Measurements from ENCODE around the gene FCRLA.

FCRLA gene

GRCh38 chr1:161726473-161727255, 19.6 kb downstream of the FCRLA start:
- no peak for TF ChIP-seq CTCF (conservative IDR thresholded peaks at IDR 0.05; ENCODE audit: low read depth, low read length)
- peak overlapping the region; percentile 71 for H3K4me3 ChIP-seq (ENCODE audit: low read length)
- DNase-seq (ENCODE audit: low read depth): peak; percentile 34

GRCh38 chr1:161727256-161727924, 20.4 kb downstream of the FCRLA start:
- no peak for TF ChIP-seq CTCF (conservative IDR thresholded peaks at IDR 0.05; ENCODE audit: low read depth, low read length)
- peak overlapping the region; percentile 71 for H3K4me3 ChIP-seq (ENCODE audit: low read length)
- no peak for DNase-seq (ENCODE audit: low read depth)

DNA sequence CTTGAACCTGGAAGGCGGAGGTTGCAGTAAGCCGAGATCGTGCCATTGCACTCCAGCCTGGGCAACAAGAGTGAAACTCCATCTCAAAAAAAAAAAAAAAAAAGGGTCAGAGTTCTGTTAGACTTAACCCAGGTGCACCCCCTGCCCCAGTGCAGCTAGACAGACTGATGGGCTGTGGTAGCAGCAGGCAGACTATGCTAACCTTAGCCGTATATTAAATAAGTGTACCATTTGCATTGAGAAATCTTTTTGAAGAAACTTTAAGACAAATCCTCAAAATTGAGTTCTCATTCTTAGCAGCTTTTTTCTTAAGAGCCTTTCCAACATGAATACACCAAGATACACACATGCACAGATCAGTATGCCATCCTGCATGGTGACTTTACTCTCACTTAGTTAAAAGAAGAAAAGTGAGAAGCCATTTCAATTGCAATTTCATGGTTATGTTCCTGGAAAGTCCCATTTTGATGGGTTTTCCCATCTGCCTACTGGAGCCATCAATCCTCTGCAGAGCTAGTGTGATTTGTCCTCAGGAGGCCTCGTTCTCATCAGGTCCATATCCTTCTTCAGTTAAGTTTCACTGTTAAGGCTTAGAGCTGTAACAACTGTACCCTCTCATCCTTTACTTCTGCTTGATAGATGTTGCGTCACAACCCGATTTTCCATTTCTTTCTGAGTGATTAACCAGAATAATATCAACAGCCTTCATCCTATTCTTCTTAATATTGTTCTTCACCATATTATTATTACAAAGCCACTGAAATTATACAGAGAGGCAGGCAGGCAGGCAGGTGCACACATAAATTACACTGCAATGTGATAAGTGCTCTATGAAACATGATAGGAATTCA, 21.6 kb downstream of the FCRLA start:
- H3K4me3 ChIP-seq (ENCODE audit: low read length): no peak overlapping the region
- TF ChIP-seq CTCF (conservative IDR thresholded peaks at IDR 0.05; ENCODE audit: low read depth, low read length): no peak
- no peak for DNase-seq (ENCODE audit: low read depth)

GRCh38 chr1:161730050-161730564, 23.1 kb downstream of the FCRLA start:
- no peak for TF ChIP-seq CTCF (conservative IDR thresholded peaks at IDR 0.05; ENCODE audit: low read depth, low read length)
- DNase-seq (ENCODE audit: low read depth): no peak
- no peak overlapping the region for H3K4me3 ChIP-seq (ENCODE audit: low read length)

- TF ChIP-seq CTCF (conservative IDR thresholded peaks at IDR 0.05; ENCODE audit: low read depth, low read length): no peak
- no peak overlapping the region for H3K4me3 ChIP-seq (ENCODE audit: low read length)
- no peak for DNase-seq (ENCODE audit: low read depth)
Observed at GRCh38 chr1:161731241-161731640, 24.2 kb downstream of the FCRLA start.

DNA sequence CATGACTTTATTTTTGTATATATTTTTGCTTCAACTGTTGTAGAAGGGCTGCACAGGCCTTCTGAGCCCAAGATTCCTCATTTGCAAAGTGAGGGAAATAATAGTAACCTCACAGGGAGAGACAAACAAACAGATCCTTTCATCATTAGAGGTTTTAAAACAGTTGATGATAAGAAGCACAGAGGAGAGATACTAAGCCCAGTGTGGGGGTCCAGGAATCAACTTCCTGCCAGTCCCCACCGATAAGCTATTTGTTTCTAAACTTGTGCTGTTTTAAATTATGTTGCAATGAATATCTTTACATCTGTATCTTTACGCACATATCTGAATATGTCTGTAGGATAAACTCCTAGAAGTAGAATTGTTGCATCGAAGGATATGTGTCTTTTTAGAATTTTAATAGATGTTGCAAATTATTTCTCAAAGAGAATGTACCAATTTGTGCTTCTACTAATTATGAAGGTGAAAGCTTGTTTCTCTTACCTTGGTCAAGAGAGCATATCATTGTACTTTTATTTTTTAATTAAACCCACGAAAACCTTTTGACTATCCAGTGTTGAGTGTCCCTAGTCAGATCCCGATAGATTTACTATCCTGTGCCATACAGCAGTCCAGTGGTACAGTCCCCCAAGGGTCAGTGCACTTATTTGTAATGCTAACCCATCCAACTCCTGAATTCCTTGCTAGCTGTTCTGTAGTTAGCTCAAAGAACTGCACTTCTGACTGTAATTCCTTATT, 25.1 kb downstream of the FCRLA start:
- H3K4me3 ChIP-seq (ENCODE audit: low read length): no peak overlapping the region
- no peak for DNase-seq (ENCODE audit: low read depth)
- TF ChIP-seq CTCF (conservative IDR thresholded peaks at IDR 0.05; ENCODE audit: low read depth, low read length): no peak
